GM12878 (cell line): Measurements from ENCODE around the gene XRCC4. TPM values are rescaled to one million over a fixed set of nuclear protein-coding genes. Genes with fewer than 3 reads are reported as not detected.

Experiments used
- ATF7 ChIP-seq: fragments of 450-650 bp; IDR thresholded peaks from 2 replicates; pipeline ENCODE4 v1.6.1; 2016; ENCODE audit warnings: low read depth, mild to moderate bottlenecking
- CHD1 ChIP-seq: IDR thresholded peaks from 2 replicates; pipeline ENCODE4 v1.6.1; 2012; ENCODE audit warnings: low read depth, low read length, improper control_type of control experiment
- EGR1 ChIP-seq, 2 experiments: IDR thresholded peaks; 1 replicate in 1 of 2; 2 replicates in 1 of 2; pipeline ENCODE4 v1.6.1; 2011 to 2012; ENCODE audit warnings: low read depth in 2 of 2, low read length in 2 of 2, borderline replicate concordance in 1 of 2, mild to moderate bottlenecking in 1 of 2, moderate library complexity in 1 of 2
- GATAD2B ChIP-seq: fragments of 450-650 bp; conservative IDR thresholded peaks from 2 replicates; pipeline ENCODE4 v1.6.1; 2017; ENCODE audit warnings: low read depth, mild to moderate bottlenecking, moderate library complexity
- JUND ChIP-seq: IDR thresholded peaks from 2 replicates; pipeline ENCODE4 v1.6.1; 2012; ENCODE audit warnings: low read depth, mild to moderate bottlenecking, low read length, improper control_type of control experiment, moderate library complexity
- NFYB ChIP-seq: IDR thresholded peaks from 2 replicates; pipeline ENCODE4 v1.6.1; 2011; ENCODE audit warnings: low read depth, mild to moderate bottlenecking, low read length, improper control_type of control experiment, moderate library complexity; ENCODE audit not compliant: insufficient read depth
- RAD21 ChIP-seq: IDR thresholded peaks from 2 replicates; pipeline ENCODE4 v1.6.1; 2011; ENCODE audit warnings: mild to moderate bottlenecking, low read depth, low read length, moderate library complexity; ENCODE audit not compliant: insufficient read depth
- RBBP5 ChIP-seq: fragments of 200-600 bp; sonication (generic); conservative IDR thresholded peaks from 2 replicates; pipeline ENCODE4 v1.6.1; 2016
- REST ChIP-seq: IDR thresholded peaks from 2 replicates; pipeline ENCODE4 v1.6.1; 2012; ENCODE audit warnings: mild to moderate bottlenecking, low read depth, low read length
- RFX5 ChIP-seq: IDR thresholded peaks from 2 replicates; pipeline ENCODE4 v1.6.1; 2011; ENCODE audit warnings: low read depth, low read length, improper control_type of control experiment
- USF1 ChIP-seq: IDR thresholded peaks from 2 replicates; pipeline ENCODE4 v1.6.1; 2011; ENCODE audit warnings: borderline replicate concordance, low read depth, mild to moderate bottlenecking, moderate library complexity, mixed read lengths, low read length; ENCODE audit not compliant: insufficient read depth; ENCODE audit errors: extremely low read length
- ZNF592 ChIP-seq: fragments of 450-650 bp; IDR thresholded peaks from 2 replicates; pipeline ENCODE4 v1.6.1; 2017; ENCODE audit warnings: mild to moderate bottlenecking, moderate library complexity
- polyA plus RNA-seq, 11 experiments: library from polyadenylated mRNA; depleted of rRNA in 4 of 11; unstranded in 6 of 11; stranded (reverse) in 5 of 11; fragments of >200 nt; fragmentation: Nextera tagmentation in 4 of 11; fragmentation: Illumina TruSeq in 1 of 11; extraction: Ambion mirVana in 4 of 11; extraction: Trizol in 1 of 11; gene quantifications; 1 replicate in 1 of 11; 2 replicates in 10 of 11; pipeline versions ENCODE4 v1.2.1 to v1.2.3, GENCODE V29; 2011 to 2016; ENCODE audit warnings: inconsistent platforms in 2 of 11, missing spikeins in 2 of 11, low read depth in 1 of 11
- total RNA-seq, 4 experiments: library from RNA; depleted of rRNA in 3 of 4; stranded (reverse); fragments of >200 nt in 3 of 4; fragmentation: Illumina TruSeq in 1 of 4; extraction: Trizol in 1 of 4; gene quantifications; 2 replicates each; pipeline versions ENCODE4 v1.2.1 to v1.2.3, GENCODE V29; 2013 to 2021
- TF ChIP-seq, protein P1 (sequence below): fragments of 450-650 bp; IDR thresholded peaks from 2 replicates; pipeline ENCODE4 v1.6.1; 2016; ENCODE audit warnings: mild to moderate bottlenecking
- TF ChIP-seq, protein P2 (sequence below): IDR thresholded peaks from 2 replicates; pipeline ENCODE4 v1.6.1; 2011; ENCODE audit warnings: low read depth, low read length, improper control_type of control experiment, borderline replicate concordance
- TF ChIP-seq, protein P3 (sequence below): fragments of 450-650 bp; conservative IDR thresholded peaks from 2 replicates; pipeline ENCODE4 v1.6.1; 2017; ENCODE audit warnings: mild to moderate bottlenecking, moderate library complexity

XRCC4 gene
- total and polyA plus RNA-seq, 10 of the 15 experiments (the other 5 are each of a cell fraction or from before 2014, with no cell fraction given) = 12.1 to 53.6 (median 25.8) TPM

- TF ChIP-seq REST (no peak), EGR1 (IDR thresholded peaks at IDR 0.05; ENCODE audit: borderline replicate concordance in 1 of 2, low read depth in 2 of 2, low read length in 2 of 2) (no peak), USF1 (no peak), RBBP5 (no peak), ATF7 (peak; percentile 91), ZNF592 (no peak), NFYB (no peak), RAD21 (peak; percentile 19; the same call in 1 of the 2 replicates), GATAD2B (peak; percentile 53; the same call in 1 of the 2 replicates), CHD1 (no peak), JUND (peak; percentile 56; the same call in 1 of the 2 replicates), RFX5 (no peak)
- TF ChIP-seq, protein P1, sequence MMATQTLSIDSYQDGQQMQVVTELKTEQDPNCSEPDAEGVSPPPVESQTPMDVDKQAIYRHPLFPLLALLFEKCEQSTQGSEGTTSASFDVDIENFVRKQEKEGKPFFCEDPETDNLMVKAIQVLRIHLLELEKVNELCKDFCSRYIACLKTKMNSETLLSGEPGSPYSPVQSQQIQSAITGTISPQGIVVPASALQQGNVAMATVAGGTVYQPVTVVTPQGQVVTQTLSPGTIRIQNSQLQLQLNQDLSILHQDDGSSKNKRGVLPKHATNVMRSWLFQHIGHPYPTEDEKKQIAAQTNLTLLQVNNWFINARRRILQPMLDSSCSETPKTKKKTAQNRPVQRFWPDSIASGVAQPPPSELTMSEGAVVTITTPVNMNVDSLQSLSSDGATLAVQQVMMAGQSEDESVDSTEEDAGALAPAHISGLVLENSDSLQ = no peak
- TF ChIP-seq, protein P2, sequence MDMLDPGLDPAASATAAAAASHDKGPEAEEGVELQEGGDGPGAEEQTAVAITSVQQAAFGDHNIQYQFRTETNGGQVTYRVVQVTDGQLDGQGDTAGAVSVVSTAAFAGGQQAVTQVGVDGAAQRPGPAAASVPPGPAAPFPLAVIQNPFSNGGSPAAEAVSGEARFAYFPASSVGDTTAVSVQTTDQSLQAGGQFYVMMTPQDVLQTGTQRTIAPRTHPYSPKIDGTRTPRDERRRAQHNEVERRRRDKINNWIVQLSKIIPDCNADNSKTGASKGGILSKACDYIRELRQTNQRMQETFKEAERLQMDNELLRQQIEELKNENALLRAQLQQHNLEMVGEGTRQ = no peak
- TF ChIP-seq, protein P3, sequence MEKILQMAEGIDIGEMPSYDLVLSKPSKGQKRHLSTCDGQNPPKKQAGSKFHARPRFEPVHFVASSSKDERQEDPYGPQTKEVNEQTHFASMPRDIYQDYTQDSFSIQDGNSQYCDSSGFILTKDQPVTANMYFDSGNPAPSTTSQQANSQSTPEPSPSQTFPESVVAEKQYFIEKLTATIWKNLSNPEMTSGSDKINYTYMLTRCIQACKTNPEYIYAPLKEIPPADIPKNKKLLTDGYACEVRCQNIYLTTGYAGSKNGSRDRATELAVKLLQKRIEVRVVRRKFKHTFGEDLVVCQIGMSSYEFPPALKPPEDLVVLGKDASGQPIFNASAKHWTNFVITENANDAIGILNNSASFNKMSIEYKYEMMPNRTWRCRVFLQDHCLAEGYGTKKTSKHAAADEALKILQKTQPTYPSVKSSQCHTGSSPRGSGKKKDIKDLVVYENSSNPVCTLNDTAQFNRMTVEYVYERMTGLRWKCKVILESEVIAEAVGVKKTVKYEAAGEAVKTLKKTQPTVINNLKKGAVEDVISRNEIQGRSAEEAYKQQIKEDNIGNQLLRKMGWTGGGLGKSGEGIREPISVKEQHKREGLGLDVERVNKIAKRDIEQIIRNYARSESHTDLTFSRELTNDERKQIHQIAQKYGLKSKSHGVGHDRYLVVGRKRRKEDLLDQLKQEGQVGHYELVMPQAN = 0 out of 2 replicates have a peak, but pooled peaks have one; percentile 13
Observed at GRCh38 chr5:83306572-83307241, 229.4 kb downstream of the XRCC4 start (continued).
